CD4-positive, alpha-beta T cell treated with Interleukin-2 at 100 ng/mL for 4 hours (primary cell): ENCODE data around the gene LRFN4.
"Not testable (repeated sequence)": the region's sequence is repeated elsewhere in the genome, so short reads cannot be mapped to it uniquely, and the experiment has no call there.

ENCODE experiments used
- DNase-seq: peaks from one replicate; pipeline ENCODE4 v3.0.0-alpha.2; 2020; ENCODE audit warnings: low spot score

Gene LRFN4

GRCh38 chr11:66856496-66857233 lies at the start of gene LRFN4:
LRFN4 (plus strand) TSS chr11:66857064; CDS start chr11:66857745, 681 bp downstream.
- DNase-seq, result no peak

- no peak for DNase-seq
Observed at GRCh38 chr11:66809592-66809991, 47.3 kb upstream of the LRFN4 start.

GRCh38 chr11:66810576-66811185 lies 46.2 kb upstream of the LRFN4 start:
- DNase-seq, result no peak

- no peak for DNase-seq
Observed at GRCh38 chr11:66814678-66815077, 42.2 kb upstream of the LRFN4 start.

GRCh38 chr11:66815646-66816045 lies 41.2 kb upstream of the LRFN4 start:
- DNase-seq, result no peak

- no peak for DNase-seq
Observed at GRCh38 chr11:66818231-66818955, 38.5 kb upstream of the LRFN4 start.

GRCh38 chr11:66820381-66820780 lies 36.5 kb upstream of the LRFN4 start:
- DNase-seq, result no peak

GRCh38 chr11:66820901-66821300 lies 36.0 kb upstream of the LRFN4 start:
- no peak for DNase-seq

GRCh38 chr11:66823700-66824099 lies 33.2 kb upstream of the LRFN4 start:
- DNase-seq, result no peak

GRCh38 chr11:66824573-66824972 lies 32.3 kb upstream of the LRFN4 start:
- DNase-seq, result not testable (repeated sequence)

- no peak for DNase-seq
Observed at GRCh38 chr11:66834539-66834845, 22.4 kb upstream of the LRFN4 start.

GRCh38 chr11:66834943-66835342 lies 21.9 kb upstream of the LRFN4 start:
- no peak for DNase-seq

GRCh38 chr11:66835768-66836405 lies 21.0 kb upstream of the LRFN4 start:
- no peak for DNase-seq

GRCh38 chr11:66840317-66841091 lies 16.4 kb upstream of the LRFN4 start:
- no peak for DNase-seq

- no peak for DNase-seq
Observed at GRCh38 chr11:66841861-66842260, 15.0 kb upstream of the LRFN4 start.

- no peak for DNase-seq
Observed at GRCh38 chr11:66842501-66842895, 14.4 kb upstream of the LRFN4 start.

GRCh38 chr11:66842896-66843775 lies 13.7 kb upstream of the LRFN4 start, which contains the start of gene RCE1:
RCE1 (plus strand) TSS chr11:66843441; CDS start chr11:66843456, 15 bp downstream.
- peak; percentile 90 for DNase-seq

- DNase-seq, result no peak
Observed at GRCh38 chr11:66843776-66844495, 12.9 kb upstream of the LRFN4 start.

- DNase-seq, result no peak
Observed at GRCh38 chr11:66844496-66845142, 12.2 kb upstream of the LRFN4 start.
